Embryonic facial prominence (tissue), 1 donor: Measurements from ENCODE around the gene SKAP1.
"Not testable (repeated sequence)": the region's sequence is repeated elsewhere in the genome, so short reads cannot be mapped to it uniquely, and the experiment has no call there.

Source experiments
- DNase-seq: peaks from one replicate; pipeline ENCODE4 v3.0.0-alpha.2; 2016; ENCODE audit errors: extremely low spot score

The SKAP1 gene

GRCh38 chr17:48211011-48211410 is 219.0 kb downstream of the SKAP1 start:
- DNase-seq, result no peak

GRCh38 chr17:48209973-48210372 is 220.0 kb downstream of the SKAP1 start:
- no peak for DNase-seq

- DNase-seq, result no peak
These were observed 222.1 kb downstream of the SKAP1 start for GRCh38 chr17:48207776-48208544.

GRCh38 chr17:48207036-48207435 is 223.0 kb downstream of the SKAP1 start:
- DNase-seq, result not testable (repeated sequence)

GRCh38 chr17:48202959-48203358 is 227.1 kb downstream of the SKAP1 start:
- no peak for DNase-seq

GRCh38 chr17:48198950-48199541 is 231.0 kb downstream of the SKAP1 start:
- DNase-seq, result no peak

GRCh38 chr17:48195910-48196309 is 234.1 kb downstream of the SKAP1 start:
- no peak for DNase-seq

GRCh38 chr17:48194097-48194550 is 235.9 kb downstream of the SKAP1 start:
- no peak for DNase-seq

- no peak for DNase-seq
These were observed 237.7 kb downstream of the SKAP1 start for GRCh38 chr17:48192321-48192731.

- no peak for DNase-seq
These were observed 238.7 kb downstream of the SKAP1 start for GRCh38 chr17:48191362-48191761.

- DNase-seq, result no peak
These were observed 239.1 kb downstream of the SKAP1 start for GRCh38 chr17:48190871-48191270.

GRCh38 chr17:48187872-48188608 is 242.0 kb downstream of the SKAP1 start:
- DNase-seq, result no peak

GRCh38 chr17:48186317-48186716 is 243.7 kb downstream of the SKAP1 start:
- not testable (repeated sequence) for DNase-seq

GRCh38 chr17:48184721-48185120 is 245.3 kb downstream of the SKAP1 start:
- no peak for DNase-seq

GRCh38 chr17:48181653-48182052 is 248.4 kb downstream of the SKAP1 start:
- no peak for DNase-seq

GRCh38 chr17:48180842-48181629 is 249.0 kb downstream of the SKAP1 start:
- no peak for DNase-seq

- no peak for DNase-seq
These were observed 250.7 kb downstream of the SKAP1 start for GRCh38 chr17:48179071-48179945.

GRCh38 chr17:48178317-48178716 is 251.7 kb downstream of the SKAP1 start:
- no peak for DNase-seq

GRCh38 chr17:48177816-48178215 is 252.2 kb downstream of the SKAP1 start:
- DNase-seq, result no peak

GRCh38 chr17:48176471-48176855 is 253.6 kb downstream of the SKAP1 start:
- DNase-seq, result no peak
